K562 (cell line): ENCODE measurements around the gene ORMDL2. TPM values are rescaled to one million over a fixed set of nuclear protein-coding genes. Genes with fewer than 3 reads are reported as not detected.

Experiments used
- ATAC-seq: fragments of 200-7000 bp; cut with Tn5 transposase; 3 replicates; pipeline ENCODE4 v1.9.1; 2020; ENCODE audit warnings: moderate library complexity
- Bru-seq: library from RNA; stranded (reverse); fragments of 400-500 nt; gene quantifications from one replicate; lab custom pipeline; 2021; lab: Mats Ljungman, UMichigan
- BruChase-seq, 2 experiments: library from RNA; stranded (reverse); fragments of 400-500 nt; gene quantifications; one replicate each; lab custom pipeline; 2021; lab: Mats Ljungman, UMichigan
- BruUV-seq: library from RNA; stranded (reverse); fragments of 400-500 nt; replicated peaks from 2 replicates; lab custom pipeline; 2021; lab: Mats Ljungman, UMichigan
- CTCF ChIA-PET: fragments of 300-600 bp; formaldehyde crosslinking; extraction: SDS; loops from one replicate; lab custom pipeline; 2021; ENCODE audit warnings: low intra/inter-chr PET ratio; lab: Yijun Ruan, JAX
- POLR2A ChIA-PET: fragments of 300-600, 350-650 bp; sonication (Branson Sonifier 250); formaldehyde crosslinking; extraction: SDS; loops from one replicate; lab custom pipeline; 2021; ENCODE audit warnings: antibody characterized with exemption, inconsistent platforms; lab: Yijun Ruan, JAX
- DNase-seq, 4 experiments: peaks; one replicate each; pipeline versions ENCODE4 v3.0.0 to v3.0.0-alpha.2; 2011 to 2018; ENCODE audit warnings: low spot score in 3 of 4, mixed read lengths in 3 of 4; ENCODE audit errors: extremely low read depth in 1 of 4
- FAIRE-seq: peaks from 2 replicates; lab custom pipeline; 2011; peaks lifted over from hg19 to GRCh38; lab: Jason Lieb, UNC
- H2AFZ ChIP-seq: 2 replicates; pipeline ENCODE4 v1.6.0; 2011; ENCODE audit warnings: low read depth, low read length, control low read depth, inconsistent platforms
- H3K27ac ChIP-seq: fragments of 200-600 bp; 3 replicates; pipeline ENCODE4 v1.8.0; 2011; ENCODE audit warnings: low read depth, mild to moderate bottlenecking, control low read depth, inconsistent platforms, low read length, moderate library complexity, mixed read lengths; ENCODE audit errors: extremely low read depth
- H3K27me3 ChIP-seq, 2 experiments: fragments of 300-600 bp in 1 of 2; 2 replicates in 1 of 2; 3 replicates in 1 of 2; pipeline versions ENCODE4 v1.6.0 to v1.8.0; 2011; ENCODE audit warnings: inconsistent platforms in 2 of 2, low read length in 2 of 2, mild to moderate bottlenecking in 1 of 2, mixed read lengths in 1 of 2, moderate library complexity in 1 of 2; ENCODE audit not compliant: control insufficient read depth in 2 of 2, insufficient read depth in 2 of 2
- H3K36me3 ChIP-seq: fragments of 300-600 bp; 3 replicates; pipeline ENCODE4 v1.8.0; 2011; ENCODE audit warnings: mild to moderate bottlenecking, low read length, inconsistent platforms; ENCODE audit not compliant: control insufficient read depth, insufficient read depth
- H3K4me1 ChIP-seq, 2 experiments: fragments of 200-600 bp in 1 of 2; replicated peaks in 1 of 2; 2 replicates in 1 of 2; 3 replicates in 1 of 2; pipeline versions ENCODE4 v1.5.1 to v1.8.0; 2011; ENCODE audit warnings: inconsistent platforms in 2 of 2, low read length in 2 of 2, mild to moderate bottlenecking in 1 of 2, mixed read lengths in 1 of 2, moderate library complexity in 1 of 2; ENCODE audit not compliant: control insufficient read depth in 2 of 2, insufficient read depth in 2 of 2
- H3K4me2 ChIP-seq: 2 replicates; pipeline ENCODE4 v1.6.1; 2011; ENCODE audit warnings: low read length, control low read depth, inconsistent platforms, mixed read lengths; ENCODE audit not compliant: insufficient read depth
- H3K4me3 ChIP-seq: fragments of 200-600 bp; sonication (generic), shearing (Covaris generic); 2 replicates; pipeline ENCODE4 v1.5.1; 2016; ENCODE audit warnings: control low read depth, inconsistent platforms
- H3K79me2 ChIP-seq: fragments of 200-600 bp; 3 replicates; pipeline ENCODE4 v1.8.0; 2011; ENCODE audit warnings: low read length, inconsistent platforms; ENCODE audit not compliant: control insufficient read depth, insufficient read depth
- H3K9ac ChIP-seq, 2 experiments: 2 replicates each; pipeline versions ENCODE4 v1.6.0 to v1.6.1; 2011; ENCODE audit warnings: low read depth in 2 of 2, low read length in 2 of 2, control low read depth in 1 of 2, inconsistent platforms in 1 of 2, mild to moderate bottlenecking in 1 of 2, mixed read lengths in 1 of 2; ENCODE audit not compliant: insufficient read depth in 1 of 2
- H3K9me1 ChIP-seq: one replicate; pipeline ENCODE4 v1.6.0; 2011; ENCODE audit warnings: inconsistent platforms, mild to moderate bottlenecking, low read length, moderate library complexity; ENCODE audit not compliant: control insufficient read depth, insufficient read depth
- H3K9me3 ChIP-seq: replicated peaks from 2 replicates; pipeline ENCODE4 v1.5.1; 2011; ENCODE audit warnings: low read depth, low read length, inconsistent platforms; ENCODE audit not compliant: control insufficient read depth, insufficient read depth
- H4K20me1 ChIP-seq: replicated peaks from 2 replicates; pipeline ENCODE4 v1.6.1; 2011; ENCODE audit warnings: low read length, inconsistent platforms, mixed read lengths; ENCODE audit not compliant: control insufficient read depth, insufficient read depth
- BRD9 ChIP-seq: fragments of 450-650 bp; IDR thresholded peaks from 2 replicates; pipeline ENCODE4 v1.6.1; 2018; ENCODE audit warnings: low read depth; ENCODE audit not compliant: partially characterized antibody
- MAFG ChIP-seq: fragments of 450-650 bp; conservative IDR thresholded peaks from 2 replicates; pipeline ENCODE4 v1.6.1; 2016; ENCODE audit warnings: missing genetic modification characterization, missing compliant biosample characterization
- RNF2 ChIP-seq: sonication (generic); IDR thresholded peaks from 2 replicates; pipeline ENCODE4 v1.6.1; 2016
- SETDB1 ChIP-seq: IDR thresholded peaks from one replicate; pipeline ENCODE4 v1.6.1; 2012; ENCODE audit warnings: low read length, control low read depth, inconsistent platforms
- SIN3A ChIP-seq, 2 experiments: fragments of 150-350 bp in 1 of 2; IDR thresholded peaks; 2 replicates each; pipeline ENCODE4 v1.6.1; 2011 to 2016; ENCODE audit warnings: borderline replicate concordance in 2 of 2, low read depth in 2 of 2, low read length in 2 of 2, mild to moderate bottlenecking in 2 of 2, moderate library complexity in 2 of 2; ENCODE audit not compliant: control insufficient read depth in 1 of 2
- SIRT6 ChIP-seq: IDR thresholded peaks from one replicate; pipeline ENCODE4 v1.6.1; 2012; ENCODE audit warnings: low read depth, mild to moderate bottlenecking, control low read depth, inconsistent platforms, low read length, moderate library complexity
- SNAPC5 ChIP-seq: fragments of 250-450 bp; sonication (Bioruptor Pico); IDR thresholded peaks from 2 replicates; pipeline ENCODE4 v1.8.0; 2021; ENCODE audit warnings: moderate library complexity, mild to moderate bottlenecking, inconsistent platforms
- SRSF3 ChIP-seq: fragments of 200-400 bp; formaldehyde crosslinking; IDR thresholded peaks from 2 replicates; pipeline ENCODE4 v1.6.1; 2016; ENCODE audit warnings: mild to moderate bottlenecking, low read length, moderate library complexity; ENCODE audit not compliant: insufficient read depth
- SUPT5H ChIP-seq: fragments of 450-650 bp; IDR thresholded peaks from 2 replicates; pipeline ENCODE4 v1.6.1; 2016
- ZKSCAN1 ChIP-seq: fragments of 150-350 bp; IDR thresholded peaks from 2 replicates; pipeline ENCODE4 v1.6.1; 2016; ENCODE audit warnings: low read depth, low read length
- WGBS: fragments of 100-300 bp; shearing (Covaris generic); methylation state at CpG from one replicate; pipeline ENCODE4 v1.1.6; 2016; ENCODE audit warnings: low coverage, mixed read lengths; ENCODE audit not compliant: insufficient coverage; ENCODE audit errors: missing lambda C conversion rate; 5-methylcytosine and 5-hydroxymethylcytosine counted together
- in situ Hi-C: fragments of 300-500 bp; cut with MboI; formaldehyde crosslinking; loops from 4 replicates; pipeline ENCODE4 v1.15.0; 2018; ENCODE audit warnings: inconsistent platforms, mixed read lengths
- intact Hi-C: fragments of 100-400 bp; cut with micrococcal nuclease; formaldehyde crosslinking; loops from 2 replicates; pipeline ENCODE4 v1.14.2; 2022
- long read RNA-seq, 3 experiments: library from polyadenylated mRNA in 2 of 3; library from RNA in 1 of 3; unstranded in 2 of 3; stranded (forward) in 1 of 3; transcript quantifications; one replicate each; pipeline ENCODE4 v2.0.0, GENCODE V29; 2019 to 2022
- polyA minus RNA-seq, 3 experiments: library from RNA; depleted of rRNA, polyadenylated mRNA; stranded (reverse); fragments of >200 nt; gene quantifications; 2 replicates each; pipeline ENCODE4 v1.2.3, GENCODE V29; 2011
- polyA plus RNA-seq, 8 experiments: library from polyadenylated mRNA; depleted of rRNA in 4 of 8; stranded (reverse) in 5 of 8; unstranded in 3 of 8; fragments of >200 nt; fragmentation: Nextera tagmentation in 2 of 8; fragmentation: Illumina TruSeq in 1 of 8; extraction: Ambion mirVana in 2 of 8; extraction: Trizol in 1 of 8; gene quantifications; 2 replicates each; pipeline versions ENCODE4 v1.2.1 to v1.2.3, GENCODE V29; 2011 to 2014; ENCODE audit warnings: inconsistent platforms in 1 of 8, missing spikeins in 1 of 8
- total RNA-seq, 7 experiments: library from RNA; depleted of rRNA in 6 of 7; stranded (reverse); fragments of >200 nt in 6 of 7; fragmentation: Illumina TruSeq in 2 of 7; extraction: Trizol in 2 of 7; gene quantifications; 2 replicates each; pipeline versions ENCODE4 v1.2.1 to v1.2.3, GENCODE V29; 2011 to 2021; ENCODE audit warnings: low replicate concordance in 1 of 7
- TF ChIP-seq, protein P1 (sequence below): fragments of 450-650 bp; IDR thresholded peaks from 2 replicates; pipeline ENCODE4 v1.6.1; 2014; ENCODE audit warnings: low read depth, mild to moderate bottlenecking, moderate library complexity, borderline replicate concordance
- TF ChIP-seq, protein P2 (sequence below): fragments of 250-450 bp; sonication (Bioruptor Pico); IDR thresholded peaks from 2 replicates; pipeline ENCODE4 v1.4.0; 2020; ENCODE audit warnings: mild to moderate bottlenecking, moderate library complexity

ORMDL2 gene
- total RNA-seq (2011; cell fraction: chromatin; rRNA removed; ENCODE audit: low replicate concordance) = 43.2 and 59.0 TPM in 2 replicates
- total RNA-seq (2011; cell fraction: nucleolus; rRNA removed) = 52.1 and 60.7 TPM in 2 replicates
- 62.7 and 65.0 TPM in 2 replicates for total RNA-seq (2011; cell fraction: nucleoplasm; rRNA removed)
- 9.9 and 13.6 TPM in 2 replicates for total RNA-seq (2014; rRNA removed)
- total RNA-seq (2014; rRNA removed; fragmentation: Illumina TruSeq; extraction: Trizol) = 41.8 and 42.9 TPM in 2 replicates
- total RNA-seq (2015; rRNA removed; fragmentation: Illumina TruSeq; extraction: Trizol) = 21.6 and 23.3 TPM in 2 replicates
- 32.7 and 34.3 TPM in 2 replicates for total RNA-seq (2021)
- polyA plus RNA-seq (2011; rRNA removed) = 23.3 and 34.4 TPM in 2 replicates
- 33.2 and 42.6 TPM in 2 replicates for polyA plus RNA-seq (2011; cell fraction: cytosol; rRNA removed)
- 20.9 and 22.1 TPM in 2 replicates for polyA plus RNA-seq (2011; cell fraction: nucleus; rRNA removed)
- polyA plus RNA-seq (2012) = 37.0 and 51.4 TPM in 2 replicates
- 35.7 and 45.2 TPM in 2 replicates for polyA plus RNA-seq (2014; fragmentation: Illumina TruSeq; extraction: Trizol)
- polyA plus RNA-seq (2014; fragmentation: Nextera tagmentation; extraction: Ambion mirVana) = 100 to 1,000 TPM in 1 of 2 experiments, 10 to 100 TPM in 1; 98.0 to 113 TPM
- 21.7 and 27.0 TPM in 2 replicates for polyA plus RNA-seq (2014; rRNA removed)
- 36.5 and 42.4 TPM in 2 replicates for polyA minus RNA-seq (2011; rRNA and poly(A)+ RNA removed)
- polyA minus RNA-seq (2011; cell fraction: cytosol; rRNA and poly(A)+ RNA removed) = 10.3 and 21.0 TPM in 2 replicates
- polyA minus RNA-seq (2011; cell fraction: nucleus; rRNA and poly(A)+ RNA removed) = 15.8 and 25.9 TPM in 2 replicates
- percentile 85 among the genes with signal in this experiment for Bru-seq, nascent RNA
- percentile 64 among the genes with signal in this experiment for BruChase-seq, experiment 1, labeled RNA remaining after a 2-hour chase
- percentile 63 among the genes with signal in this experiment for BruChase-seq, experiment 2, labeled RNA remaining after a 6-hour chase
- long read RNA-seq, experiment 1, transcript ORMDL2-201 (4 exons, 2,141 nt) = major isoform, 33 of 37 reads
- long read RNA-seq, experiment 1, partial matches to known transcripts = 2 of 37 reads
- long read RNA-seq, experiment 1, other reads (novel, unspliced or antisense) = 1 of 37 reads
- long read RNA-seq, experiment 2, transcript ORMDL2-201 (4 exons, 2,141 nt) = major isoform, 28 of 37 reads
- long read RNA-seq, experiment 2, partial matches to known transcripts = 6 of 37 reads
- long read RNA-seq, experiment 2, other reads (novel, unspliced or antisense) = 2 of 37 reads
- long read RNA-seq, experiment 3, transcript ORMDL2-201 (4 exons, 2,141 nt) = major isoform, 27 of 28 reads
- long read RNA-seq, experiment 3, partial matches to known transcripts = 1 of 28 reads
- long read RNA-seq, experiment 3, other reads (novel, unspliced or antisense) = 0 of 28 reads

- ATAC-seq = peak; percentile 98
- H3K36me3 ChIP-seq = peaks cover 71% of the 10 kb centered on the region
- no TSS peak for BruUV-seq
- no peak for TF ChIP-seq RNF2
- TF ChIP-seq SUPT5H = peak; percentile 93
- TF ChIP-seq SIRT6 = no peak
- TF ChIP-seq ZKSCAN1 = no peak
- TF ChIP-seq SRSF3 = no peak
- no peak for TF ChIP-seq SNAPC5 (CRISPR knock-in tag)
- peak; percentile 87 for TF ChIP-seq BRD9
- no peak for TF ChIP-seq SETDB1
- TF ChIP-seq MAFG (tag) = no peak
- peak in 1 of 2 experiments; percentile 69; a peak in 3 of 4 replicates for TF ChIP-seq SIN3A (IDR thresholded peaks at IDR 0.05; ENCODE audit: borderline replicate concordance in 2 of 2, control insufficient read depth in 1 of 2, low read depth in 2 of 2, low read length in 2 of 2)
- TF ChIP-seq, protein P1, sequence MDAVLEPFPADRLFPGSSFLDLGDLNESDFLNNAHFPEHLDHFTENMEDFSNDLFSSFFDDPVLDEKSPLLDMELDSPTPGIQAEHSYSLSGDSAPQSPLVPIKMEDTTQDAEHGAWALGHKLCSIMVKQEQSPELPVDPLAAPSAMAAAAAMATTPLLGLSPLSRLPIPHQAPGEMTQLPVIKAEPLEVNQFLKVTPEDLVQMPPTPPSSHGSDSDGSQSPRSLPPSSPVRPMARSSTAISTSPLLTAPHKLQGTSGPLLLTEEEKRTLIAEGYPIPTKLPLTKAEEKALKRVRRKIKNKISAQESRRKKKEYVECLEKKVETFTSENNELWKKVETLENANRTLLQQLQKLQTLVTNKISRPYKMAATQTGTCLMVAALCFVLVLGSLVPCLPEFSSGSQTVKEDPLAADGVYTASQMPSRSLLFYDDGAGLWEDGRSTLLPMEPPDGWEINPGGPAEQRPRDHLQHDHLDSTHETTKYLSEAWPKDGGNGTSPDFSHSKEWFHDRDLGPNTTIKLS = 0 out of 2 replicates have a peak, but pooled peaks have one; percentile 28
- TF ChIP-seq, protein P2, sequence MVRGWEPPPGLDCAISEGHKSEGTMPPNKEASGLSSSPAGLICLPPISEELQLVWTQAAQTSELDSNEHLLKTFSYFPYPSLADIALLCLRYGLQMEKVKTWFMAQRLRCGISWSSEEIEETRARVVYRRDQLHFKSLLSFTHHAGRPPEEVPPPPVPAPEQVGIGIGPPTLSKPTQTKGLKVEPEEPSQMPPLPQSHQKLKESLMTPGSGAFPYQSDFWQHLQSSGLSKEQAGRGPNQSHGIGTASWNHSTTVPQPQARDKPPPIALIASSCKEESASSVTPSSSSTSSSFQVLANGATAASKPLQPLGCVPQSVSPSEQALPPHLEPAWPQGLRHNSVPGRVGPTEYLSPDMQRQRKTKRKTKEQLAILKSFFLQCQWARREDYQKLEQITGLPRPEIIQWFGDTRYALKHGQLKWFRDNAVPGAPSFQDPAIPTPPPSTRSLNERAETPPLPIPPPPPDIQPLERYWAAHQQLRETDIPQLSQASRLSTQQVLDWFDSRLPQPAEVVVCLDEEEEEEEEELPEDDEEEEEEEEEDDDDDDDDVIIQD (CRISPR knock-in tag) = no peak
These were observed at the start of gene ORMDL2, which contains the start of gene SARNP for GRCh38 chr12:55817345-55818139. Gene ORMDL2 (plus strand): TSS chr12:55818041. CDS start chr12:55819000, 959 bp downstream. Gene SARNP (minus strand): TSS chr12:55817724. CDS start chr12:55817701, 23 bp downstream.

More at GRCh38 chr12:55817345-55818139, at the start of gene ORMDL2, which contains the start of gene SARNP:
- Histone ChIP-seq H3K27ac (peak within 1 kb of the TSS; percentile 93), H3K4me3 (peak within 1 kb of the TSS; percentile 65), H3K27me3 (no peaks in the 10 kb centered on the region), H3K4me1 (peaks cover 3 to 8% of the 10 kb centered on the region in 2 experiments; a peak in 4 of 5 replicates), H3K4me2 (peak within 1 kb of the TSS; percentile 97), H3K9me3 (no peaks in the 10 kb centered on the region), H3K79me2 (peaks cover 74% of the 10 kb centered on the region), H3K9ac (peak within 1 kb of the TSS; percentile 92 to 98), H4K20me1 (peaks cover 8% of the 10 kb centered on the region), H2AFZ (peak within 1 kb of the TSS; percentile 89), H3K9me1 (no peaks in the 10 kb centered on the region)
- POLR2A ChIA-PET = interaction anchor here (0.5 to 5.5 kb wide), 23 partner anchors 9 to 1536 kb away, joined by 3 to 64 read pairs (median 4); partner anchors contain the start of genes DNAJC14, PYM1, RAB5B and SUOX
- WGBS = under 1% methylated on average over 38 of the region's 38 CpGs
- FAIRE-seq = peak; percentile 100
- in situ Hi-C loops (loop anchor here (10.0 kb wide), 1 partner anchor 207 kb away; the partner anchor contains the start of gene IKZF4), intact Hi-C loops (loop anchor here (2.0 kb wide), 1 partner anchor 109 kb away; the partner anchor contains the start of gene PYM1)
- CTCF ChIA-PET = no interaction called here
- DNase-seq = peak; percentile 98 to 99 (median 98)
